Progenitor cell of endocrine pancreas (in vitro differentiated cells): ENCODE measurements around the gene SAYSD1. TPM values are rescaled to one million over a fixed set of nuclear protein-coding genes. Genes with fewer than 3 reads are reported as not detected.

Experiments
- DNase-seq: peaks from one replicate; pipeline ENCODE4 v3.0.0; 2021; ENCODE audit warnings: low spot score; ENCODE audit not compliant: unreplicated experiment
- H3K27ac Mint-ChIP-seq: 2 replicates; pipeline ENCODE4 v1.8.0; 2021; ENCODE audit warnings: mild to moderate bottlenecking, moderate library complexity, mixed read lengths
- H3K27me3 Mint-ChIP-seq: 2 replicates; pipeline ENCODE4 v1.8.0; 2021; ENCODE audit warnings: mixed read lengths
- H3K36me3 Mint-ChIP-seq: 2 replicates; pipeline ENCODE4 v1.8.0; 2022; ENCODE audit warnings: mixed read lengths; ENCODE audit not compliant: insufficient read depth
- H3K4me1 Mint-ChIP-seq: 2 replicates; pipeline ENCODE4 v1.8.0; 2021; ENCODE audit warnings: low read depth, mixed read lengths
- H3K4me3 Mint-ChIP-seq: 2 replicates; pipeline ENCODE4 v1.8.0; 2021; ENCODE audit warnings: low read depth, mild to moderate bottlenecking, moderate library complexity, mixed read lengths
- H3K9me3 Mint-ChIP-seq: 2 replicates; pipeline ENCODE4 v1.8.0; 2021; ENCODE audit warnings: low read depth, mixed read lengths
- total RNA-seq: library from RNA; stranded (reverse); gene quantifications from 2 replicates; pipeline ENCODE4 v1.2.1, GENCODE V29; 2021
- TF ChIP-seq, protein P1 (sequence below): fragments of 200-600 bp; sonication (generic); IDR thresholded peaks from one replicate; pipeline ENCODE4 v1.5.0; 2021; ENCODE audit warnings: antibody characterized with exemption, mild to moderate bottlenecking; ENCODE audit not compliant: unreplicated experiment

Gene SAYSD1
- total RNA-seq, 1 donor from 2014 or later: 17.4 TPM

DNA sequence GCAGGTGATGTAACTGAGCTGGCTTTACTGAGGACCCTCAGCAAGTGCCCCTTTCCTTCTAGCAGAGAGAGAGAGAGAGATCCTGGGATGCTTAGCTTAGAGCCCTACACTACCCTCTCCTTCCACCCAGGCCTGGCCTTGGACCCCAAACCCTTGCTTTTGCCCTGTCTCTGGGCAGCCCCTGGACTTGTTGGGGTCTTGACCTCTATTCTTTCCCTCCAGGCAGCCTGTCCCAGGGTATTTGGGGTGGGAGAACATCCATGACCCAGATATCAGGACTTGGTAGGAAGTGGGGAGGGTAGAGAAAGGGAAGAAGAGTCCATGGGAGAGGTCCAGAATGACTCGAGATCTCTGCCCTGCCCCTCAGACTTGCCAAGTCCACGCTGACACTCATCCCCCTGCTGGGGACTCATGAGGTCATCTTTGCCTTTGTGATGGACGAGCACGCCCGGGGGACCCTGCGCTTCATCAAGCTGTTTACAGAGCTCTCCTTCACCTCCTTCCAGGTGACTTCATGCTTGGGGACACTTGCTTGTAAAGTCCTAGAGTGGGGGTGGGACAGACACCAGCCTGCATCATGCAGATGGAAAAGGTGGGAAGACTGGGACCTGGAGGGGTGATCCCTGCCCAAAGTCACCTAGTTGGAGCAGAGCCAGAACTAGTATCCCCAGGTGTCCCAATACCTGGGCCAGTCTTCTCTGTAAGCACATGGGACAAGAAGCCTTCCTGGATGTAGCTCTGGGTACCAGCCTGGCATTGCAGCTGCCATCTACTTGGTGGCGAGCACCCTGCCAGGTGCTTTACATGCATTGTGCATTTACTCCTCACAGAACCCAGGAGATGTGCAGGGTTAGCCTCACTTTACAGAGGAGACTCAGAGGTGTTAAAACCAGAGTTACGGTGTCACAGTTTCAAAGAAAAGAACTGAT is 35.5 kb downstream of the SAYSD1 start:
- Mint-ChIP-seq H3K4me3 (no peak overlapping the region), H3K9me3 (no peaks in the 10 kb centered on the region), H3K4me1 (peaks cover 2% of the 10 kb centered on the region), H3K36me3 (no peaks in the 10 kb centered on the region), H3K27me3 (peaks cover 3% of the 10 kb centered on the region), H3K27ac (no peak overlapping the region)
- no peak for DNase-seq
- TF ChIP-seq, protein P1, sequence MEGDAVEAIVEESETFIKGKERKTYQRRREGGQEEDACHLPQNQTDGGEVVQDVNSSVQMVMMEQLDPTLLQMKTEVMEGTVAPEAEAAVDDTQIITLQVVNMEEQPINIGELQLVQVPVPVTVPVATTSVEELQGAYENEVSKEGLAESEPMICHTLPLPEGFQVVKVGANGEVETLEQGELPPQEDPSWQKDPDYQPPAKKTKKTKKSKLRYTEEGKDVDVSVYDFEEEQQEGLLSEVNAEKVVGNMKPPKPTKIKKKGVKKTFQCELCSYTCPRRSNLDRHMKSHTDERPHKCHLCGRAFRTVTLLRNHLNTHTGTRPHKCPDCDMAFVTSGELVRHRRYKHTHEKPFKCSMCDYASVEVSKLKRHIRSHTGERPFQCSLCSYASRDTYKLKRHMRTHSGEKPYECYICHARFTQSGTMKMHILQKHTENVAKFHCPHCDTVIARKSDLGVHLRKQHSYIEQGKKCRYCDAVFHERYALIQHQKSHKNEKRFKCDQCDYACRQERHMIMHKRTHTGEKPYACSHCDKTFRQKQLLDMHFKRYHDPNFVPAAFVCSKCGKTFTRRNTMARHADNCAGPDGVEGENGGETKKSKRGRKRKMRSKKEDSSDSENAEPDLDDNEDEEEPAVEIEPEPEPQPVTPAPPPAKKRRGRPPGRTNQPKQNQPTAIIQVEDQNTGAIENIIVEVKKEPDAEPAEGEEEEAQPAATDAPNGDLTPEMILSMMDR: no peak

GRCh38 chr6:39078695-39079094 is 36.3 kb downstream of the SAYSD1 start:
- H3K9me3 Mint-ChIP-seq: no peaks in the 10 kb centered on the region
- H3K36me3 Mint-ChIP-seq: no peaks in the 10 kb centered on the region
- TF ChIP-seq, protein P1: no peak

DNA sequence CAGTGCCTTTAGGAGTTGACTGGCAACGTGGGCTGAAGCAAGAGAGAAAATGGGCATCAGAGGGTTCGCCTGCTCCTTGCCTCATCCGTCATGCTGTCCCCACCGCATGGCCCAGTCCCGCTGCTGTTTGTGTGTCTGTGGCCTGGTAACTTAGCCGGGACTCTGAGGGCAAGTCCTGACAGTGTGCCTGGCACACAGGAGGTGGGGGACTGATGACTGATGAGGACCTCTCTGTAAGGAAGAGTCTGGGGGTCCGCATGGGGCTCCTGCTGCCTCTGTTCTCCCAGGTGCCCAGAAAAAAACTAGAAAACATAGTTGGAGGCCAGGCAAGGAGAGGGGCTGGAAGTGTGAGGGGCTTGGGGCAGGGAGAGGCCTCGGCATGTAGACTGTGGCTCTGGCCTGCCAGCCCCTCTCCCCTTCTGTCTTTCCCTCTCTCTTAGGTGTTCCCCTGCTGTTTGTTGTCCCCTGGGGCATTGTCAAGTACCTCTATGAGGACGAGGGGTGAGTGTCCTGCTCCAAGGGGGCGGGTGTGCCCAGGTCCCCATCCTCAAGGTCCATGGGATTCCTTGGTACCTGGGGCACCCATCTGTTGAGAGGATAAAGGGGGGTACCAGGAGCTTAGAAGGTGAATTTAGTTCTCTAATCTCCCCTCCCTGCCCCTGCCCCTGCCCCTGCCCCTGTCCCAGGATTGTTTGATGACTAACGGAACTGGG is 36.9 kb downstream of the SAYSD1 start:
- Mint-ChIP-seq H3K36me3 (no peaks in the 10 kb centered on the region), H3K27me3 (peaks cover 9% of the 10 kb centered on the region), H3K27ac (no peak overlapping the region), H3K4me1 (peaks cover 2% of the 10 kb centered on the region), H3K4me3 (no peak overlapping the region), H3K9me3 (no peaks in the 10 kb centered on the region)
- TF ChIP-seq, protein P1: no peak
- DNase-seq: no peak

More at GRCh38 chr6:39078695-39079094, 36.3 kb downstream of the SAYSD1 start:
- H3K27ac Mint-ChIP-seq: no peak overlapping the region
- DNase-seq: no peak
- no peak overlapping the region for H3K4me3 Mint-ChIP-seq
- peaks cover 4% of the 10 kb centered on the region for H3K27me3 Mint-ChIP-seq
- peaks cover 2% of the 10 kb centered on the region for H3K4me1 Mint-ChIP-seq

DNA sequence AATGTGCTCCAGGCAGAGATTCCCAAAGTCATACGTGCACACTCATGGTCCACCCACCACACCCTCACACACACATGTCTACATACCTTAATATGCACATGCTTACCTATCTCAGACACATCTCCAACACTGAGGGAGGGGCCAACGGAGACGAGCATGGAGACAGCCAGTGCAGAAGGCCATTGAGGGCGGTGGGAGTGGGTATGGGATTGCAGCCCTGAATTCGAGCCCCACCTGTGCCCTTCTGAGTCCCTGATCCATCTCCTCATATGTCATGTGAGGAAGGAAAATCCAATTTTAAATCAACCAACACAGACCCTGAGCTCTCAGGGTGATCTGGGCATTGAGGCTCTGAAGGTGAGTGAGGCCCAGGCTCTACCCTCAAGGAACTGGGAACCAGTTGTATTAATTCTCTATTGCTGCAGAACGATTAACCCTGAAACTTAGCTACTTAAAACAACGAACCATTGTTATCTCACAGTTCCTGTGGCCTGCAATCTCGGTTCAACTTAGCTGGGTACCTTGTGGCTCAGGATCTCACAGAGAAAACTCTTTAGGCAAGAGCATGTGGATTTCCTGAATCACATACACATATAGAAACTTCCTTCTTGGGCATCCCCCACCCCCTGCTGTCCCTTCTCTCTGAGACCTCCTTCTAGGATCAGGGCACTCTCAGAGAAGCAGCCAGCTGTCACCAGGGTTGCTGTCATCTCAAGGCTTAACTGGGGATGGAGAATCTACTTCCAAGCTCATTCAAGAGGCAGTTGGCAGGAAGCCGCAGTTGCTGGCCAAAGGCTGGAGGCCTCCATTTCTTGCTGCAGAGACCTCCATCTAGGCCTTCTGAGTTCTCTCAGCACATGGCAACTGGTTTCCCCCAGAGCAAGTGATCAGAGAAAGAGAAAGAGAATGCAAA is 38.1 kb downstream of the SAYSD1 start:
- Mint-ChIP-seq H3K27ac (no peak overlapping the region), H3K36me3 (no peaks in the 10 kb centered on the region), H3K4me3 (no peak overlapping the region), H3K4me1 (peaks cover 2% of the 10 kb centered on the region), H3K27me3 (peaks cover 12% of the 10 kb centered on the region), H3K9me3 (no peaks in the 10 kb centered on the region)
- no peak for DNase-seq
- TF ChIP-seq, protein P1: no peak
